IMR-90 (cell line): ENCODE results near the gene ARL14EPL. TPM values are rescaled to one million over a fixed set of nuclear protein-coding genes. Genes with fewer than 3 reads are reported as not detected.

Experiments used
- ATAC-seq: fragments of 200-7000 bp; cut with Tn5 transposase; 2 replicates; pipeline ENCODE4 v1.9.1; 2020; ENCODE audit warnings: low read depth, mild to moderate bottlenecking, moderate library complexity
- BruUV-seq: library from RNA; stranded (reverse); fragments of 400-500 nt; replicated peaks from 2 replicates; lab custom pipeline; 2021; lab: Mats Ljungman, UMichigan
- CTCF ChIA-PET: fragments of 300-600 bp; formaldehyde crosslinking; extraction: SDS; loops from one replicate; lab custom pipeline; 2021; ENCODE audit warnings: antibody characterized with exemption; lab: Yijun Ruan, JAX
- POLR2A ChIA-PET: fragments of 300-600 bp; sonication (Branson Sonifier 250); formaldehyde crosslinking; loops from one replicate; lab custom pipeline; 2022; ENCODE audit warnings: antibody characterized with exemption; ENCODE audit not compliant: unreplicated experiment; lab: Charles Lee
- DNase-seq: peaks from one replicate; pipeline ENCODE4 v3.0.0; 2013
- H2AFZ ChIP-seq: replicated peaks from 2 replicates; pipeline ENCODE3; 2013; ENCODE audit warnings: low read length, mild to moderate bottlenecking; ENCODE audit not compliant: poor library complexity
- H2AK5ac ChIP-seq: 2 replicates; pipeline ENCODE4 v1.6.1; 2013; ENCODE audit warnings: low read depth, low read length, inconsistent platforms
- H2AK9ac ChIP-seq: replicated peaks from 2 replicates; pipeline ENCODE3; 2013; ENCODE audit warnings: mild to moderate bottlenecking, low read depth, low read length, moderate library complexity; ENCODE audit not compliant: poor library complexity
- H2BK120ac ChIP-seq: 2 replicates; pipeline ENCODE4 v1.6.1; 2013; ENCODE audit warnings: low read depth, low read length, inconsistent platforms
- H2BK15ac ChIP-seq: 3 replicates; pipeline ENCODE4 v1.6.1; 2013; ENCODE audit warnings: low read depth, low read length, inconsistent platforms
- H2BK20ac ChIP-seq: 2 replicates; pipeline ENCODE4 v1.6.1; 2013; ENCODE audit warnings: low read depth, mild to moderate bottlenecking, inconsistent platforms, low read length, moderate library complexity
- H2BK5ac ChIP-seq: 2 replicates; pipeline ENCODE4 v1.6.1; 2013; ENCODE audit warnings: mild to moderate bottlenecking, low read depth, low read length, inconsistent platforms; ENCODE audit not compliant: poor library complexity, severe bottlenecking
- H3K14ac ChIP-seq: replicated peaks from 2 replicates; pipeline ENCODE4 v1.6.1; 2013; ENCODE audit warnings: low read depth, low read length, inconsistent platforms
- H3K18ac ChIP-seq: 2 replicates; pipeline ENCODE4 v1.6.1; 2013; ENCODE audit warnings: low read depth, low read length, control low read depth
- H3K23ac ChIP-seq: 2 replicates; pipeline ENCODE4 v1.6.1; 2013; ENCODE audit warnings: low read depth, low read length, inconsistent platforms
- H3K27ac ChIP-seq: 2 replicates; pipeline ENCODE4 v1.5.1; 2013; ENCODE audit warnings: mild to moderate bottlenecking, control low read depth, low read length; ENCODE audit not compliant: insufficient read depth
- H3K27me3 ChIP-seq: 2 replicates; pipeline ENCODE4 v1.6.1; 2013; ENCODE audit warnings: low read length; ENCODE audit not compliant: control insufficient read depth, insufficient read depth
- H3K36me3 ChIP-seq: 2 replicates; pipeline ENCODE4 v1.6.1; 2013; ENCODE audit warnings: low read length, mixed read lengths; ENCODE audit not compliant: control insufficient read depth, insufficient read depth
- H3K4ac ChIP-seq: 2 replicates; pipeline ENCODE4 v1.6.1; 2013; ENCODE audit warnings: low read depth, low read length, inconsistent platforms
- H3K4me1 ChIP-seq: 2 replicates; pipeline ENCODE4 v1.6.1; 2013; ENCODE audit warnings: low read length, mixed read lengths; ENCODE audit not compliant: control insufficient read depth, insufficient read depth
- H3K4me2 ChIP-seq: 2 replicates; pipeline ENCODE4 v1.6.1; 2013; ENCODE audit warnings: low read depth, mild to moderate bottlenecking, control low read depth, low read length, moderate library complexity
- H3K4me3 ChIP-seq: 2 replicates; pipeline ENCODE4 v1.5.1; 2013; ENCODE audit warnings: low read depth, mild to moderate bottlenecking, control low read depth, low read length, moderate library complexity; ENCODE audit not compliant: insufficient read depth
- H3K56ac ChIP-seq: 2 replicates; pipeline ENCODE4 v1.6.1; 2013; ENCODE audit warnings: low read length, inconsistent platforms; ENCODE audit not compliant: insufficient read depth; ENCODE audit errors: extremely low read depth
- H3K79me1 ChIP-seq, 2 experiments: 2 replicates each; pipeline ENCODE4 v1.6.1; 2013; ENCODE audit warnings: low read length in 2 of 2, inconsistent platforms in 1 of 2, low read depth in 1 of 2
- H3K9ac ChIP-seq: 2 replicates; pipeline ENCODE4 v1.6.1; 2013; ENCODE audit warnings: low read depth, low read length, control low read depth
- H3K9me1 ChIP-seq: 2 replicates; pipeline ENCODE4 v1.6.1; 2013; ENCODE audit warnings: low read length, inconsistent platforms; ENCODE audit not compliant: insufficient read depth
- H3K9me3 ChIP-seq: 2 replicates; pipeline ENCODE4 v1.6.1; 2013; ENCODE audit warnings: low read length; ENCODE audit not compliant: control insufficient read depth, insufficient read depth
- H4K20me1 ChIP-seq: 2 replicates; pipeline ENCODE4 v1.6.1; 2013; ENCODE audit warnings: low read length, inconsistent platforms; ENCODE audit not compliant: insufficient read depth
- H4K5ac ChIP-seq: 2 replicates; pipeline ENCODE4 v1.6.1; 2013; ENCODE audit warnings: mild to moderate bottlenecking, low read depth, low read length, control low read depth
- H4K8ac ChIP-seq, 2 experiments: 2 replicates each; pipeline ENCODE4 v1.6.1; 2013; ENCODE audit warnings: low read depth in 2 of 2, low read length in 2 of 2, control low read depth in 1 of 2, inconsistent platforms in 1 of 2
- H4K91ac ChIP-seq: 2 replicates; pipeline ENCODE4 v1.6.1; 2013; ENCODE audit warnings: low read depth, low read length, inconsistent platforms; ENCODE audit not compliant: insufficient read depth
- WGBS, 2 experiments: methylation state at CpG; one replicate each; pipeline versions ENCODE4 v1.1.5 to v1.1.7; 2013; ENCODE audit warnings: missing lambda C conversion rate in 2 of 2; ENCODE audit not compliant: insufficient read length in 1 of 2; ENCODE audit errors: extremely low coverage in 2 of 2; 5-methylcytosine and 5-hydroxymethylcytosine counted together
- dilution Hi-C: fragments of 300-500 bp; cut with HindIII; formaldehyde crosslinking; loops from one replicate; pipeline ENCODE4 v1.14.3; 2018; ENCODE audit warnings: low sequenced_read_pairs; ENCODE audit not compliant: unreplicated experiment
- in situ Hi-C: fragments of 300-500 bp; cut with MboI; formaldehyde crosslinking; loops from 3 replicates; pipeline ENCODE4 v1.14.3; 2019; ENCODE audit warnings: low sequenced_read_pairs, inconsistent platforms, mixed read lengths
- intact Hi-C: fragments of 100-400 bp; cut with micrococcal nuclease; formaldehyde crosslinking; loops from 2 replicates; pipeline ENCODE4 v1.10.0; 2022
- polyA plus RNA-seq, 3 experiments: library from polyadenylated mRNA; depleted of rRNA; stranded (reverse); fragments of >200 nt; gene quantifications; 2 replicates each; pipeline ENCODE4 v1.2.3, GENCODE V29; 2012; ENCODE audit warnings: low replicate concordance in 1 of 3
- total RNA-seq: library from RNA; depleted of rRNA; stranded (reverse); fragments of >200 nt; gene quantifications from 2 replicates; pipeline ENCODE4 v1.2.3, GENCODE V29; 2012
- TF ChIP-seq, protein P1 (sequence below): fragments of 150-350 bp; IDR thresholded peaks from 2 replicates; pipeline ENCODE4 v1.6.1; 2016; ENCODE audit warnings: low read depth, mild to moderate bottlenecking, low read length, moderate library complexity, borderline replicate concordance

Gene ARL14EPL
- total and polyA plus RNA-seq, 2 of the 4 experiments (the other 2 are of a cell fraction), result not detected

DNA sequence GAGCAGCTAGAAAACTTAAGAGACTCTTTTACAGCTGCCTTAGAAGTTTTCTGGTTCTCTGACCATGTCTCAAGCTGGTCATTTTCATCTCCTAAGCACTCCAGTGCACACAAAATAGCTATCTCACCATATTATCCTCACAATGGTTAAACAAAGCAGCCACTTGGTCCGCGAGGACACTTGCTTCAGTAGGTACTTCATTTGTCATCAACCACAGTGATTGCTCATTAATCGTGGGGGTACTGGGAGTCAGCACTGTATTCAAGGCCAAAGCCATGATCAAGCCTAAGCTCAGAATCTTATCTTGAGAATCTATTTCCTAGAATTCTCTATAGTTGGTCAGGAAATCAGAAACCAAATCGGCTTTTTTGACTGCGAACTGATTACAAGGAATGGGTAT lies 2.9 kb downstream of the ARL14EPL start:
- no TSS peak for BruUV-seq
- H2BK120ac ChIP-seq, result no peak overlapping the region
- H3K4me1 ChIP-seq, result no peaks in the 10 kb centered on the region
- H3K9me3 ChIP-seq, result no peaks in the 10 kb centered on the region
- no peaks in the 10 kb centered on the region for H3K79me1 ChIP-seq
- no peak overlapping the region for H2BK15ac ChIP-seq
- no peak overlapping the region for H3K27ac ChIP-seq
- WGBS, 2 experiments, result 100% methylated on average over 2 of the region's 5 CpGs; no CpG with 5 or more reads in 1 of the 2 experiments
- H4K8ac ChIP-seq, result no peak overlapping the region
- H3K27me3 ChIP-seq, result peaks cover 5% of the 10 kb centered on the region; the same call in 1 of the 2 replicates
- no peak overlapping the region for H3K56ac ChIP-seq
- in situ Hi-C loops, result no loop called here
- no peak overlapping the region for H3K4ac ChIP-seq
- H2AFZ ChIP-seq, result no peak overlapping the region
- no peak overlapping the region for H2AK5ac ChIP-seq
- H2AK9ac ChIP-seq, result no peak overlapping the region
- H2BK5ac ChIP-seq, result no peak overlapping the region
- H3K23ac ChIP-seq, result no peak overlapping the region
- no peak overlapping the region for H3K9ac ChIP-seq
- H4K91ac ChIP-seq, result no peak overlapping the region
- H4K5ac ChIP-seq, result no peak overlapping the region
- POLR2A ChIA-PET, result interaction anchor here (0.6 kb wide), 1 partner anchor 94 kb away, joined by 3 read pairs; no protein-coding TSS in a partner anchor
- no peaks in the 10 kb centered on the region for H3K9me1 ChIP-seq
- DNase-seq (no peak), ATAC-seq (no peak)
- H3K14ac ChIP-seq, result no peak overlapping the region
- intact Hi-C loops, result no loop called here
- no peaks in the 10 kb centered on the region for H4K20me1 ChIP-seq
- no peak overlapping the region for H3K4me2 ChIP-seq
- no peaks in the 10 kb centered on the region for H3K36me3 ChIP-seq
- dilution Hi-C loops, result no loop called here
- H2BK20ac ChIP-seq, result no peak overlapping the region
- CTCF ChIA-PET, result interaction anchor here (0.8 to 1.8 kb wide), 2 partner anchors 33 to 147 kb away, joined by 3 to 4 read pairs; no protein-coding TSS in a partner anchor
- TF ChIP-seq, protein P1, sequence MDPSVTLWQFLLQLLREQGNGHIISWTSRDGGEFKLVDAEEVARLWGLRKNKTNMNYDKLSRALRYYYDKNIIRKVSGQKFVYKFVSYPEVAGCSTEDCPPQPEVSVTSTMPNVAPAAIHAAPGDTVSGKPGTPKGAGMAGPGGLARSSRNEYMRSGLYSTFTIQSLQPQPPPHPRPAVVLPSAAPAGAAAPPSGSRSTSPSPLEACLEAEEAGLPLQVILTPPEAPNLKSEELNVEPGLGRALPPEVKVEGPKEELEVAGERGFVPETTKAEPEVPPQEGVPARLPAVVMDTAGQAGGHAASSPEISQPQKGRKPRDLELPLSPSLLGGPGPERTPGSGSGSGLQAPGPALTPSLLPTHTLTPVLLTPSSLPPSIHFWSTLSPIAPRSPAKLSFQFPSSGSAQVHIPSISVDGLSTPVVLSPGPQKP, result no peak
- H3K18ac ChIP-seq, result no peak overlapping the region
- no peak overlapping the region for H3K4me3 ChIP-seq
